GM12892 (cell line): ENCODE measurements around the gene PDE4C.

Experiments
- POLR2A ChIP-seq: IDR thresholded peaks from 2 replicates; pipeline ENCODE4 v1.6.1; 2011; ENCODE audit warnings: low read depth, low read length, control low read depth
- POLR2AphosphoS5 ChIP-seq: IDR thresholded peaks from 2 replicates; pipeline ENCODE4 v1.6.1; 2011; ENCODE audit warnings: low read depth, low read length, control low read depth

DNA sequence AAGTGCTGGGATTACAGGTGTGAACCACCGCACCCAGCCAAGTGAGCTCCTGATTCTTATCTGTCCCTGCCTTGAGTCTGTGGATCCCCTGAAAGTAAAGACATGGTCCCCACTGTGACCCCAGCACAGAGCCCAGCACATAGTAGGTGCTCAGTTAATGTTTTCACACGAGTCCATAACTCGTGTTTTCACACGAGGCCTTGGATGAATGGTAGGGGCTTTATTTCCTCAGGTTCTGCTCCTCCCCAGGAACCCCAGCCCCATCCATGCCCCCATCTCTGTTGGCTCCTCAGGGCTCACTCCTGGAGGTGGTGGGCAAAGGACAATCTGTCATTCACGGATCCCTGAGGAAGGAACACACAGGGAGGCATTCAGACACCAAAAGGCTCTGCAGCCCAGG lies 23.6 kb upstream of the PDE4C start:
- TF ChIP-seq POLR2A (no peak), POLR2AphosphoS5 (no peak)
